Transverse colon (tissue), 4 donors: ENCODE measurements around the gene ARHGAP32. TPM values are rescaled to one million over a fixed set of nuclear protein-coding genes. Genes with fewer than 3 reads are reported as not detected.

Experiments used
- DNase-seq: peaks from one replicate; pipeline ENCODE4 v3.0.0-alpha.2; 2019
- H3K27ac ChIP-seq, 4 donors: fragments of 200-600 bp; sonication (generic); 2 replicates each; pipeline ENCODE4 v1.5.1; 2016 to 2018; ENCODE audit warnings: inconsistent platforms in 4 of 4
- H3K27me3 ChIP-seq: fragments of 200-600 bp; sonication (generic); 2 replicates; pipeline ENCODE4 v1.5.1; 2017; ENCODE audit warnings: inconsistent platforms
- H3K36me3 ChIP-seq, 4 donors: fragments of 200-600 bp; sonication (generic); 2 replicates each; pipeline ENCODE4 v1.5.1; 2017 to 2019; ENCODE audit warnings: inconsistent platforms in 4 of 4
- H3K4me1 ChIP-seq, 4 donors: fragments of 200-600 bp; sonication (generic); 2 replicates each; pipeline ENCODE4 v1.5.1; 2017 to 2020; ENCODE audit warnings: inconsistent platforms in 4 of 4
- H3K4me3 ChIP-seq, 4 donors: fragments of 200-600 bp; sonication (generic); 1 replicate in 1 of 4; 2 replicates in 3 of 4; pipeline versions ENCODE4 v1.5.1 to v1.6.1; 2017 to 2019; ENCODE audit warnings: inconsistent platforms in 4 of 4
- H3K9me3 ChIP-seq, 2 donors: fragments of 200-600 bp; sonication (generic); 2 replicates each; pipeline ENCODE4 v1.5.1; 2017 to 2019; ENCODE audit warnings: inconsistent platforms in 2 of 2
- CTCF ChIP-seq, 5 experiments: fragments of 200-600 bp in 3 of 5; fragments of 450-650 bp in 2 of 5; sonication (generic) in 3 of 5; IDR thresholded peaks; 1 replicate in 2 of 5; 2 replicates in 3 of 5; pipeline ENCODE4 v1.5.1; 2016 to 2017; ENCODE audit warnings: antibody characterized with exemption in 5 of 5, inconsistent platforms in 3 of 5, mild to moderate bottlenecking in 2 of 5, moderate library complexity in 1 of 5
- EP300 ChIP-seq: sonication (generic); formaldehyde crosslinking; IDR thresholded peaks from one replicate; pipeline ENCODE4 v1.6.1; 2017; ENCODE audit warnings: antibody characterized with exemption, low read depth
- POLR2A ChIP-seq: fragments of 450-650 bp; IDR thresholded peaks from one replicate; pipeline ENCODE4 v1.6.1; 2016; ENCODE audit warnings: antibody characterized with exemption, mild to moderate bottlenecking, moderate library complexity
- POLR2AphosphoS5 ChIP-seq, 3 donors: sonication (generic); formaldehyde crosslinking; IDR thresholded peaks; one replicate each; pipeline ENCODE4 v1.6.1; 2016; ENCODE audit warnings: antibody characterized with exemption in 3 of 3
- WGBS, 2 donors: methylation state at CpG; one replicate each; pipeline ENCODE4 v1.1.5; 2018; ENCODE audit warnings: low coverage in 1 of 2; 5-methylcytosine and 5-hydroxymethylcytosine counted together
- in situ Hi-C, 4 donors: fragments of 200-750 bp; cut with MboI; loops; one replicate each; pipeline versions ENCODE4 v1.15.0 to v1.15.1; 2017; ENCODE audit warnings: low sequenced_read_pairs in 3 of 4, low pct_ligation_motif_present in 1 of 4, low pct_unique_long_range_greater_than_20kb in 1 of 4
- intact Hi-C: fragments of 100-400 bp; cut with DNase I; formaldehyde crosslinking; loops from one replicate; pipeline ENCODE4 v1.15.1; 2023; ENCODE audit warnings: low total_unique reads
- total RNA-seq, 4 donors: library from RNA; depleted of rRNA; stranded (reverse); fragments of >200 nt; gene quantifications; one replicate each; pipeline ENCODE4 v1.1.0, GENCODE V29; 2016

Gene ARHGAP32
- total RNA-seq, 4 donors from 2014 or later, result 66.9 to 86.9 (median 74.8) TPM

GRCh38 chr11:128937480-128937879 is 254.6 kb downstream of the ARHGAP32 start:
- in situ Hi-C loops, result no loop called here
- intact Hi-C loops, result no loop called here
- no peaks in the 10 kb centered on the region for H3K9me3 ChIP-seq
- no peak overlapping the region for H3K4me3 ChIP-seq
- TF ChIP-seq POLR2A, result no peak
- no peak for TF ChIP-seq CTCF (IDR thresholded peaks at IDR 0.05)
- no peak for TF ChIP-seq EP300
- no peak for TF ChIP-seq POLR2AphosphoS5 (IDR thresholded peaks at IDR 0.05)
- H3K4me1 ChIP-seq, result no peaks in the 10 kb centered on the region
- H3K27ac ChIP-seq, result no peak overlapping the region
- WGBS, 2 donors, result 90 to 100% methylated on average over 1 to 9 of the region's 9 CpGs
- H3K27me3 ChIP-seq, result no peaks in the 10 kb centered on the region
- no peaks in the 10 kb centered on the region for H3K36me3 ChIP-seq
- no peak for DNase-seq

- no peaks in the 10 kb centered on the region for H3K36me3 ChIP-seq
- no peaks in the 10 kb centered on the region for H3K27me3 ChIP-seq
- 87 to 96% methylated on average over 4 to 14 of the region's 16 CpGs for WGBS, 2 donors
- intact Hi-C loops, result no loop called here
- in situ Hi-C loops, result no loop called here
- no peaks in the 10 kb centered on the region for H3K9me3 ChIP-seq
- TF ChIP-seq EP300 (no peak), POLR2AphosphoS5 (IDR thresholded peaks at IDR 0.05) (no peak), POLR2A (no peak), CTCF (IDR thresholded peaks at IDR 0.05) (no peak)
- H3K4me1 ChIP-seq, result no peaks in the 10 kb centered on the region
- no peak overlapping the region for H3K4me3 ChIP-seq
- DNase-seq, result no peak
- H3K27ac ChIP-seq, result no peak overlapping the region
Observed at GRCh38 chr11:128936606-128937251, 255.4 kb downstream of the ARHGAP32 start.

- WGBS, 2 donors, result 91 to 95% methylated on average over 4 to 10 of the region's 10 CpGs
- no peak overlapping the region for H3K4me3 ChIP-seq
- in situ Hi-C loops (no loop called here), intact Hi-C loops (no loop called here)
- DNase-seq, result no peak
- H3K27ac ChIP-seq, result no peak overlapping the region
- no peak for TF ChIP-seq CTCF (IDR thresholded peaks at IDR 0.05)
- TF ChIP-seq POLR2AphosphoS5 (IDR thresholded peaks at IDR 0.05), result no peak
- TF ChIP-seq POLR2A, result no peak
- TF ChIP-seq EP300, result no peak
- no peaks in the 10 kb centered on the region for H3K9me3 ChIP-seq
- no peaks in the 10 kb centered on the region for H3K36me3 ChIP-seq
- H3K27me3 ChIP-seq, result no peaks in the 10 kb centered on the region
- no peaks in the 10 kb centered on the region for H3K4me1 ChIP-seq
Observed at GRCh38 chr11:128934926-128935325, 257.2 kb downstream of the ARHGAP32 start.

- no peak overlapping the region for H3K27ac ChIP-seq
- no peak for DNase-seq
- intact Hi-C loops, result no loop called here
- 92% methylated on average over 7 of the region's 7 CpGs; no CpG with 5 or more reads in 1 of the 2 donors for WGBS, 2 donors
- no peaks in the 10 kb centered on the region for H3K36me3 ChIP-seq
- in situ Hi-C loops, result no loop called here
- H3K4me1 ChIP-seq, result no peaks in the 10 kb centered on the region
- H3K27me3 ChIP-seq, result no peaks in the 10 kb centered on the region
- no peaks in the 10 kb centered on the region for H3K9me3 ChIP-seq
- H3K4me3 ChIP-seq, result no peak overlapping the region
- no peak for TF ChIP-seq POLR2A
- TF ChIP-seq CTCF (IDR thresholded peaks at IDR 0.05), result no peak
Observed at GRCh38 chr11:128934351-128934750, 257.8 kb downstream of the ARHGAP32 start.
